Measurements from ENCODE around the gene PANK1.

PANK1 gene

DNA sequence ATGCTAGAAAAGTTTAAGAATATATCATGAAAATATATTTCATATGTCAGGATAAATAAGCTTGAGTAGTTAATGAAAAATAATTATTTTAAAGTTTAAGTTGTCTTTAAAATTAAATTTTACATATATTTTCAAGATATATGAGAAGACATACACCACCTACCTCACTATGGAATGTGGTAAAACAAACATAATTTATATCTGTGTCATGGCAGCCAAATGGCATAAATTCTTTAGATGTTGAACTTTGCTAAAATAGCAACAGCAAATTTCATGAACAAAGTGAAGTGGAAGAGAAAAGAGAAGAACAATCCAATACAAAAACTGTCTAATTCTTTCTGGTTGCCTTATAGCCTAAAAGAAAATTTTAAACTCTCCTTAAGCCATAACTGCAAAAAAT is 70.0 kb downstream of the PANK1 start:
- no peaks in the 10 kb centered on the region for H4K20me1 ChIP-seq (ENCODE audit: control insufficient read depth, insufficient read depth, low read depth, low read length)
- no peaks in the 10 kb centered on the region for H3K36me3 ChIP-seq (ENCODE audit: control insufficient read depth, low read length)
- no peak overlapping the region for H3K4me2 ChIP-seq (ENCODE audit: low read length)
- no peaks in the 10 kb centered on the region for H3K4me1 ChIP-seq (ENCODE audit: control insufficient read depth, low read length)
- TF ChIP-seq EZH2phosphoT487 (IDR thresholded peaks at IDR 0.05; ENCODE audit: borderline replicate concordance, low read length) (no peak), CTCF (IDR thresholded peaks at IDR 0.05; ENCODE audit: low read depth, low read length, poor library complexity, severe bottlenecking) (no peak)
- H3K9me2 ChIP-seq (replicated peaks; ENCODE audit: control insufficient read depth, low read length) = no peaks in the 10 kb centered on the region
- no peaks in the 10 kb centered on the region for H3F3A ChIP-seq (ENCODE audit: control insufficient read depth, insufficient read depth)
- no peaks in the 10 kb centered on the region for H3K9me3 ChIP-seq (ENCODE audit: control insufficient read depth, insufficient read depth, low read length)
- no peak overlapping the region for H3K27ac ChIP-seq (ENCODE audit: low read depth, low read length)
- H3K4me3 ChIP-seq (ENCODE audit: low read length) = no peak overlapping the region
- no peaks in the 10 kb centered on the region for H3K79me2 ChIP-seq (ENCODE audit: control insufficient read depth, low read length)
- H3K27me3 ChIP-seq (ENCODE audit: control insufficient read depth, low read length) = 0 out of 2 replicates have a peak, but pooled peaks cover 2% of the 10 kb centered on the region

- Histone ChIP-seq H3K4me2 (ENCODE audit: low read length) (no peak overlapping the region), H3K27ac (ENCODE audit: low read depth, low read length) (no peak overlapping the region), H3K79me2 (ENCODE audit: control insufficient read depth, low read length) (no peaks in the 10 kb centered on the region), H3K4me1 (ENCODE audit: control insufficient read depth, low read length) (no peaks in the 10 kb centered on the region), H3K4me3 (ENCODE audit: low read length) (no peak overlapping the region), H3K9me2 (replicated peaks; ENCODE audit: control insufficient read depth, low read length) (no peaks in the 10 kb centered on the region), H3K9me3 (ENCODE audit: control insufficient read depth, insufficient read depth, low read length) (no peaks in the 10 kb centered on the region), H3K36me3 (ENCODE audit: control insufficient read depth, low read length) (no peaks in the 10 kb centered on the region), H3F3A (ENCODE audit: control insufficient read depth, insufficient read depth) (no peaks in the 10 kb centered on the region), H3K27me3 (ENCODE audit: control insufficient read depth, low read length) (peaks cover 3% of the 10 kb centered on the region; the same call in 1 of the 2 replicates), H4K20me1 (ENCODE audit: control insufficient read depth, insufficient read depth, low read depth, low read length) (no peaks in the 10 kb centered on the region)
- TF ChIP-seq CTCF (IDR thresholded peaks at IDR 0.05; ENCODE audit: low read depth, low read length, poor library complexity, severe bottlenecking) (no peak), EZH2phosphoT487 (IDR thresholded peaks at IDR 0.05; ENCODE audit: borderline replicate concordance, low read length) (no peak)
Observed at GRCh38 chr10:89574368-89574767, 70.7 kb downstream of the PANK1 start.

- no peak overlapping the region for H3K4me3 ChIP-seq (ENCODE audit: low read length)
- H3K9me3 ChIP-seq (ENCODE audit: control insufficient read depth, insufficient read depth, low read length) = no peaks in the 10 kb centered on the region
- no peaks in the 10 kb centered on the region for H3K9me2 ChIP-seq (replicated peaks; ENCODE audit: control insufficient read depth, low read length)
- H3K4me1 ChIP-seq (ENCODE audit: control insufficient read depth, low read length) = no peaks in the 10 kb centered on the region
- no peaks in the 10 kb centered on the region for H3F3A ChIP-seq (ENCODE audit: control insufficient read depth, insufficient read depth)
- H3K27ac ChIP-seq (ENCODE audit: low read depth, low read length) = no peak overlapping the region
- no peak overlapping the region for H3K4me2 ChIP-seq (ENCODE audit: low read length)
- H3K79me2 ChIP-seq (ENCODE audit: control insufficient read depth, low read length) = no peaks in the 10 kb centered on the region
- H3K36me3 ChIP-seq (ENCODE audit: control insufficient read depth, low read length) = no peaks in the 10 kb centered on the region
- peaks cover 11% of the 10 kb centered on the region for H3K27me3 ChIP-seq (ENCODE audit: control insufficient read depth, low read length)
- no peaks in the 10 kb centered on the region for H4K20me1 ChIP-seq (ENCODE audit: control insufficient read depth, insufficient read depth, low read depth, low read length)
- TF ChIP-seq EZH2phosphoT487 (IDR thresholded peaks at IDR 0.05; ENCODE audit: borderline replicate concordance, low read length) = no peak
- no peak for TF ChIP-seq CTCF (IDR thresholded peaks at IDR 0.05; ENCODE audit: low read depth, low read length, poor library complexity, severe bottlenecking)
Observed at GRCh38 chr10:89567576-89568245, 77.3 kb downstream of the PANK1 start.

Measured in DOHH2 (cell line).